ENCODE measurements around the gene UBA52. TPM values are rescaled to one million over a fixed set of nuclear protein-coding genes. Genes with fewer than 3 reads are reported as not detected.

Gene UBA52
- total RNA-seq, 1 experiment from 2014 or later, result 1,265 TPM

- H3K27ac ChIP-seq (ENCODE audit: insufficient read length, low read depth, low read length), result no peak overlapping the region
- H3K4me1 Mint-ChIP-seq, result peaks cover 16 to 29% of the 10 kb centered on the region in 2 experiments
- peaks cover 72% of the 10 kb centered on the region for H3K27me3 Mint-ChIP-seq (ENCODE audit: low read depth)
- H2BK20ac ChIP-seq (ENCODE audit: low read depth, low read length, poor library complexity, severe bottlenecking), result no peak overlapping the region
- no peaks in the 10 kb centered on the region for H4K20me1 ChIP-seq (ENCODE audit: control insufficient read depth, insufficient read depth, insufficient read length)
- H3K23ac ChIP-seq (ENCODE audit: insufficient read length, low read depth, low read length), result no peak overlapping the region
- H3T11ph ChIP-seq (ENCODE audit: low read length), result no peak overlapping the region
- H3K4me1 ChIP-seq (ENCODE audit: insufficient read depth, low read length), result no peaks in the 10 kb centered on the region; the same call in 1 of the 2 replicates
- no peak overlapping the region for H2BK5ac ChIP-seq (ENCODE audit: insufficient read length, low read length)
- H3K4ac ChIP-seq (ENCODE audit: low read depth, low read length), result no peak overlapping the region
- TF ChIP-seq CTCF (conservative IDR thresholded peaks at IDR 0.05), result no peak
- no peak overlapping the region for H2BK120ac ChIP-seq (ENCODE audit: low read depth, low read length, poor library complexity, severe bottlenecking)
- H3K4me2 ChIP-seq (ENCODE audit: insufficient read depth, insufficient read length, low read length), result no peak overlapping the region
- no peak overlapping the region for H4K91ac ChIP-seq (ENCODE audit: insufficient read length, low read depth, low read length)
- no CpG with 5 or more reads among the region's 4 CpGs for WGBS (ENCODE audit: extremely low coverage, insufficient read length, low lambda C conversion rate)
- H3K27ac Mint-ChIP-seq, result no peak overlapping the region
- H3K36me3 Mint-ChIP-seq (ENCODE audit: insufficient read depth in 1 of 3, low read depth in 3 of 3), result peaks cover 0 to 6% (median 0%) of the 10 kb centered on the region in 3 experiments; a peak in 2 of 7 replicates
- peaks cover 3% of the 10 kb centered on the region for H3K23me2 ChIP-seq (ENCODE audit: insufficient read length, low read depth, low read length, poor library complexity, severe bottlenecking)
- no peak overlapping the region for H2AFZ ChIP-seq (ENCODE audit: low read length)
- no peak overlapping the region for H3K4me3 Mint-ChIP-seq
- H4K5ac ChIP-seq (ENCODE audit: insufficient read length, low read depth, low read length), result no peak overlapping the region
- H3K56ac ChIP-seq (ENCODE audit: insufficient read length, low read depth, low read length), result no peak overlapping the region
- H2BK15ac ChIP-seq (ENCODE audit: low read depth, low read length), result no peak overlapping the region
- H3K18ac ChIP-seq (ENCODE audit: insufficient read length, low read depth, low read length), result no peak overlapping the region
- H3K79me1 ChIP-seq (ENCODE audit: insufficient read depth, low read depth, low read length, poor library complexity, severe bottlenecking), result no peaks in the 10 kb centered on the region
- H3K9me3 Mint-ChIP-seq, result no peaks in the 10 kb centered on the region; a peak in 1 of 5 replicates
- H2AK5ac ChIP-seq (ENCODE audit: insufficient read length, low read length), result no peak overlapping the region
- no peak overlapping the region for H3K14ac ChIP-seq (ENCODE audit: insufficient read depth, low read length)
- no peak overlapping the region for H3K9ac ChIP-seq (ENCODE audit: extremely low read depth, insufficient read length, low read length)
- H3K79me2 ChIP-seq (ENCODE audit: insufficient read depth, low read length), result no peaks in the 10 kb centered on the region
- no peak overlapping the region for H2BK12ac ChIP-seq (ENCODE audit: insufficient read length, low read depth, low read length)
- H3K27me3 ChIP-seq (ENCODE audit: insufficient read depth, low read length), result peaks cover 32% of the 10 kb centered on the region
- no peak for DNase-seq
- H4K8ac ChIP-seq (replicated peaks; ENCODE audit: insufficient read length, low read depth, low read length), result no peak overlapping the region
- no peaks in the 10 kb centered on the region for H3K9me3 ChIP-seq (ENCODE audit: control insufficient read depth, low read depth, low read length)
These were observed 30.2 kb downstream of the UBA52 start for GRCh38 chr19:18601875-18602274.

Measured in H9 (cell line).